ENCODE results near the gene VSTM2A. TPM values are rescaled to one million over a fixed set of nuclear protein-coding genes. Genes with fewer than 3 reads are reported as not detected.

The VSTM2A gene
- total RNA-seq, 4 donors from 2014 or later = 0.10 to 0.81 TPM; not detected in 2

GRCh38 chr7:54560723-54561122 is 18.5 kb downstream of the VSTM2A start:
- no peak for ATAC-seq
- Histone ChIP-seq H3K4me3 (no peak overlapping the region), H3K9me3 (no peaks in the 10 kb centered on the region), H3K36me3 (no peaks in the 10 kb centered on the region), H3K27me3 (no peaks in the 10 kb centered on the region), H3K4me1 (no peaks in the 10 kb centered on the region), H3K27ac (no peak overlapping the region)
- TF ChIP-seq POLR2A (IDR thresholded peaks at IDR 0.05) (no peak), CTCF (IDR thresholded peaks at IDR 0.05) (no peak), EP300 (IDR thresholded peaks at IDR 0.05) (no peak), POLR2AphosphoS5 (IDR thresholded peaks at IDR 0.05) (no peak)
- WGBS, 2 donors (ENCODE audit: low coverage in 1 of 2) = 71 to 90% methylated on average over 2 of the region's 2 CpGs

GRCh38 chr7:54563329-54563916 is 21.2 kb downstream of the VSTM2A start:
- no peak for ATAC-seq
- H3K9me3 ChIP-seq = no peaks in the 10 kb centered on the region
- 68 to 73% methylated on average over 2 to 5 of the region's 5 CpGs for WGBS, 2 donors (ENCODE audit: low coverage in 1 of 2)
- H3K27me3 ChIP-seq = no peaks in the 10 kb centered on the region
- H3K36me3 ChIP-seq = no peaks in the 10 kb centered on the region
- TF ChIP-seq EP300 (IDR thresholded peaks at IDR 0.05) = no peak
- no peak for TF ChIP-seq POLR2AphosphoS5 (IDR thresholded peaks at IDR 0.05)
- TF ChIP-seq POLR2A (IDR thresholded peaks at IDR 0.05) = no peak
- no peak for TF ChIP-seq CTCF (IDR thresholded peaks at IDR 0.05)
- H3K4me1 ChIP-seq = no peaks in the 10 kb centered on the region
- H3K4me3 ChIP-seq = no peak overlapping the region
- no peak overlapping the region for H3K27ac ChIP-seq

GRCh38 chr7:54565432-54565831 is 23.3 kb downstream of the VSTM2A start:
- Histone ChIP-seq H3K9me3 (no peaks in the 10 kb centered on the region), H3K36me3 (no peaks in the 10 kb centered on the region), H3K27ac (no peak overlapping the region), H3K27me3 (no peaks in the 10 kb centered on the region), H3K4me3 (no peak overlapping the region), H3K4me1 (no peaks in the 10 kb centered on the region)
- 80 to 81% methylated on average over 1 to 7 of the region's 7 CpGs for WGBS, 2 donors (ENCODE audit: low coverage in 1 of 2)
- no peak for ATAC-seq
- no peak for TF ChIP-seq POLR2A (IDR thresholded peaks at IDR 0.05)
- TF ChIP-seq POLR2AphosphoS5 (IDR thresholded peaks at IDR 0.05) = no peak
- TF ChIP-seq CTCF (IDR thresholded peaks at IDR 0.05) = no peak

- no peak overlapping the region for H3K4me3 ChIP-seq
- no peak for ATAC-seq
- H3K27ac ChIP-seq = no peak overlapping the region
- no peaks in the 10 kb centered on the region for H3K4me1 ChIP-seq
- no peak for TF ChIP-seq POLR2A (IDR thresholded peaks at IDR 0.05)
- no peak for TF ChIP-seq POLR2AphosphoS5 (IDR thresholded peaks at IDR 0.05)
- TF ChIP-seq EP300 (IDR thresholded peaks at IDR 0.05) = no peak
- no peak for TF ChIP-seq CTCF (IDR thresholded peaks at IDR 0.05)
- H3K36me3 ChIP-seq = no peaks in the 10 kb centered on the region
- no peaks in the 10 kb centered on the region for H3K9me3 ChIP-seq
- WGBS, 2 donors (ENCODE audit: low coverage in 1 of 2) = 78 to 96% methylated on average over 2 of the region's 2 CpGs
- no peaks in the 10 kb centered on the region for H3K27me3 ChIP-seq
These were observed 39.3 kb downstream of the VSTM2A start for GRCh38 chr7:54581511-54581910.
